ENCODE data around the gene EDN2. TPM values are rescaled to one million over a fixed set of nuclear protein-coding genes. Genes with fewer than 3 reads are reported as not detected.
A peak's percentile ranks its signal among the peaks of the same experiment; 100 is the strongest.

Gene EDN2
- total RNA-seq, 2 donors from 2014 or later, result not detected

GRCh38 chr1:41520951-41521752 is 36.7 kb upstream of the EDN2 start:
- no peak for ATAC-seq (ENCODE audit: insufficient number of reproducible peaks, low FRiP score, low read depth)
- Histone ChIP-seq H3K36me3 (no peaks in the 10 kb centered on the region), H3K4me3 (no peak overlapping the region), H3K9me3 (no peaks in the 10 kb centered on the region), H3K27me3 (replicated peaks; ENCODE audit: insufficient read depth) (no peaks in the 10 kb centered on the region), H3K4me1 (ENCODE audit: control insufficient read depth in 1 of 2, low read depth in 2 of 2) (peaks cover 9 to 11% of the 10 kb centered on the region in 2 donors), H3K27ac (no peak overlapping the region)
- no peak for DNase-seq (ENCODE audit: low spot score)
- TF ChIP-seq CTCF (IDR thresholded peaks at IDR 0.05), result no peak

- Histone ChIP-seq H3K4me3 (no peak overlapping the region), H3K9me3 (no peaks in the 10 kb centered on the region), H3K27me3 (replicated peaks; ENCODE audit: insufficient read depth) (no peaks in the 10 kb centered on the region), H3K36me3 (no peaks in the 10 kb centered on the region), H3K4me1 (ENCODE audit: control insufficient read depth in 1 of 2, low read depth in 2 of 2) (peaks cover 12 to 19% of the 10 kb centered on the region in 2 donors), H3K27ac (no peak overlapping the region)
- no peak for DNase-seq (ENCODE audit: low spot score)
- ATAC-seq (ENCODE audit: insufficient number of reproducible peaks, low FRiP score, low read depth), result no peak
- no peak for TF ChIP-seq CTCF (IDR thresholded peaks at IDR 0.05)
Observed at GRCh38 chr1:41519667-41520066, 35.2 kb upstream of the EDN2 start.

GRCh38 chr1:41518471-41518870 is 34.0 kb upstream of the EDN2 start:
- TF ChIP-seq CTCF (IDR thresholded peaks at IDR 0.05), result no peak
- no peaks in the 10 kb centered on the region for H3K27me3 ChIP-seq (replicated peaks; ENCODE audit: insufficient read depth)
- no peaks in the 10 kb centered on the region for H3K36me3 ChIP-seq
- DNase-seq (ENCODE audit: low spot score) (no peak), ATAC-seq (ENCODE audit: insufficient number of reproducible peaks, low FRiP score, low read depth) (no peak)
- H3K4me3 ChIP-seq, result no peak overlapping the region
- H3K4me1 ChIP-seq (ENCODE audit: control insufficient read depth in 1 of 2, low read depth in 2 of 2), result peaks cover 12 to 19% of the 10 kb centered on the region in 2 donors
- H3K27ac ChIP-seq, result no peak overlapping the region
- H3K9me3 ChIP-seq, result no peaks in the 10 kb centered on the region

- Histone ChIP-seq H3K36me3 (no peaks in the 10 kb centered on the region), H3K27ac (no peak overlapping the region), H3K9me3 (no peaks in the 10 kb centered on the region), H3K4me1 (ENCODE audit: control insufficient read depth in 1 of 2, low read depth in 2 of 2) (peaks cover 12 to 19% of the 10 kb centered on the region in 2 donors), H3K27me3 (replicated peaks; ENCODE audit: insufficient read depth) (no peaks in the 10 kb centered on the region), H3K4me3 (peak overlapping the region; percentile 83)
- ATAC-seq (ENCODE audit: insufficient number of reproducible peaks, low FRiP score, low read depth) (no peak), DNase-seq (ENCODE audit: low spot score) (no peak)
- TF ChIP-seq CTCF (IDR thresholded peaks at IDR 0.05), result no peak
Observed at GRCh38 chr1:41517062-41517438, 32.6 kb upstream of the EDN2 start.

- H3K4me1 ChIP-seq (ENCODE audit: control insufficient read depth in 1 of 2, low read depth in 2 of 2), result peaks cover 12 to 19% of the 10 kb centered on the region in 2 donors
- peak; percentile 90 for ATAC-seq (ENCODE audit: insufficient number of reproducible peaks, low FRiP score, low read depth)
- peak overlapping the region; percentile 83 for H3K4me3 ChIP-seq
- H3K27ac ChIP-seq, result peak overlapping the region in 1 of 2 donors; percentile 30
- TF ChIP-seq CTCF (IDR thresholded peaks at IDR 0.05), result peak; percentile 95
- H3K36me3 ChIP-seq, result no peaks in the 10 kb centered on the region
- H3K9me3 ChIP-seq, result no peaks in the 10 kb centered on the region
- DNase-seq (ENCODE audit: low spot score), result no peak
- H3K27me3 ChIP-seq (replicated peaks; ENCODE audit: insufficient read depth), result no peaks in the 10 kb centered on the region
Observed at GRCh38 chr1:41516168-41517061, 31.9 kb upstream of the EDN2 start.
